HepG2 (cell line): ENCODE results near the gene P2RX3. TPM values are rescaled to one million over a fixed set of nuclear protein-coding genes. Genes with fewer than 3 reads are reported as not detected.

Experiments used
- FOXA1 ChIP-seq, 2 experiments: fragments of 450-650 bp in 1 of 2; sonication (generic) in 1 of 2; formaldehyde crosslinking in 1 of 2; IDR thresholded peaks; 2 replicates each; pipeline versions ENCODE4 v1.4.0 to v1.6.1; 2016 to 2020; ENCODE audit warnings: missing genetic modification reagents in 1 of 2
- GLI4 ChIP-seq: sonication (generic); formaldehyde crosslinking; IDR thresholded peaks from 2 replicates; pipeline ENCODE4 v1.5.1; 2020; ENCODE audit warnings: missing genetic modification reagents, mild to moderate bottlenecking, moderate library complexity, borderline replicate concordance
- HDAC2 ChIP-seq: sonication (generic); formaldehyde crosslinking; IDR thresholded peaks from 2 replicates; pipeline ENCODE4 v1.4.0; 2020; ENCODE audit warnings: missing genetic modification reagents
- HMG20B ChIP-seq: conservative IDR thresholded peaks from 2 replicates; pipeline ENCODE4 v1.6.1; 2016; ENCODE audit warnings: missing genetic modification reagents, missing compliant biosample characterization
- NFKBIZ ChIP-seq: IDR thresholded peaks from 2 replicates; pipeline ENCODE4 v1.6.1; 2018; ENCODE audit warnings: missing genetic modification reagents, missing compliant biosample characterization
- ONECUT2 ChIP-seq: sonication (generic); formaldehyde crosslinking; IDR thresholded peaks from 2 replicates; pipeline ENCODE4 v1.4.0; 2020; ENCODE audit warnings: missing genetic modification reagents
- PRPF4 ChIP-seq: fragments of 200-400 bp; formaldehyde crosslinking; IDR thresholded peaks from 2 replicates; pipeline ENCODE4 v1.6.1; 2016; ENCODE audit warnings: low read length, low read depth; ENCODE audit not compliant: poor library complexity, severe bottlenecking
- RARA ChIP-seq: IDR thresholded peaks from 2 replicates; pipeline ENCODE4 v1.6.1; 2016; ENCODE audit warnings: missing genetic modification reagents, missing compliant biosample characterization
- RARG ChIP-seq: sonication (generic); formaldehyde crosslinking; IDR thresholded peaks from 2 replicates; pipeline ENCODE4 v1.4.0; 2020; ENCODE audit warnings: low read depth, mild to moderate bottlenecking, missing genetic modification reagents
- RXRB ChIP-seq: IDR thresholded peaks from 2 replicates; pipeline ENCODE4 v1.6.1; 2016; ENCODE audit warnings: borderline replicate concordance, missing genetic modification reagents, missing compliant biosample characterization
- SKIL ChIP-seq: sonication (generic); formaldehyde crosslinking; IDR thresholded peaks from 2 replicates; pipeline ENCODE4 v1.8.0; 2022; ENCODE audit warnings: missing genetic modification reagents, mild to moderate bottlenecking, moderate library complexity, borderline replicate concordance
- TEAD3 ChIP-seq: optimal IDR thresholded peaks from 2 replicates; pipeline ENCODE3; 2016; ENCODE audit warnings: borderline replicate concordance
- ZBTB20 ChIP-seq: sonication (generic); formaldehyde crosslinking; IDR thresholded peaks from 2 replicates; pipeline ENCODE4 v1.8.1; 2023; ENCODE audit warnings: missing genetic modification reagents, low read depth, mild to moderate bottlenecking, borderline replicate concordance
- ZBTB21 ChIP-seq: sonication (generic); formaldehyde crosslinking; IDR thresholded peaks from 2 replicates; pipeline ENCODE4 v1.4.0; 2020; ENCODE audit warnings: missing genetic modification reagents
- ZBTB43 ChIP-seq: sonication (generic); formaldehyde crosslinking; conservative IDR thresholded peaks from 2 replicates; pipeline ENCODE4 v1.4.0; 2020; ENCODE audit warnings: missing genetic modification reagents
- ZNF101 ChIP-seq: sonication (generic); formaldehyde crosslinking; IDR thresholded peaks from 2 replicates; pipeline ENCODE4 v1.4.0; 2020; ENCODE audit warnings: mild to moderate bottlenecking, low read depth, missing genetic modification reagents, borderline replicate concordance
- ZNF326 ChIP-seq: sonication (generic); formaldehyde crosslinking; IDR thresholded peaks from 2 replicates; pipeline ENCODE4 v1.4.0; 2020; ENCODE audit warnings: missing genetic modification reagents, borderline replicate concordance
- ZNF557 ChIP-seq: sonication (generic); formaldehyde crosslinking; IDR thresholded peaks from 2 replicates; pipeline ENCODE4 v1.4.0; 2020; ENCODE audit warnings: missing genetic modification reagents
- ZSCAN12 ChIP-seq: sonication (generic); formaldehyde crosslinking; IDR thresholded peaks from 2 replicates; pipeline ENCODE4 v1.9.0; 2021; ENCODE audit warnings: mild to moderate bottlenecking, missing genetic modification reagents
- polyA plus RNA-seq, 8 experiments: library from polyadenylated mRNA; depleted of rRNA in 3 of 8; stranded (reverse) in 7 of 8; unstranded in 1 of 8; fragments of >200 nt; fragmentation: Illumina TruSeq in 4 of 8; extraction: Trizol in 4 of 8; gene quantifications; 2 replicates each; pipeline versions ENCODE4 v1.2.1 to v1.2.3, GENCODE V29; 2011 to 2016; ENCODE audit warnings: low read depth in 4 of 8, missing spikeins in 1 of 8, mixed read lengths in 1 of 8; ENCODE audit not compliant: insufficient read depth in 1 of 8
- total RNA-seq, 5 experiments: library from RNA; depleted of rRNA; stranded (reverse); fragments of >200 nt; fragmentation: Illumina TruSeq; extraction: Trizol; gene quantifications; 2 replicates each; pipeline ENCODE4 v1.2.3, GENCODE V29; 2016; ENCODE audit warnings: low read depth in 1 of 5
- TF ChIP-seq, protein P1 (sequence below): sonication (generic); formaldehyde crosslinking; IDR thresholded peaks from 2 replicates; pipeline ENCODE4 v1.8.1; 2023; ENCODE audit warnings: missing genetic modification reagents, mild to moderate bottlenecking, borderline replicate concordance
- TF ChIP-seq, protein P2 (sequence below): sonication (generic); formaldehyde crosslinking; conservative IDR thresholded peaks from 2 replicates; pipeline ENCODE4 v1.4.0; 2020; ENCODE audit warnings: missing genetic modification reagents
- TF ChIP-seq, protein P3 (sequence below): sonication (generic); formaldehyde crosslinking; IDR thresholded peaks from 2 replicates; pipeline ENCODE4 v1.8.0; 2023; ENCODE audit warnings: mild to moderate bottlenecking, missing genetic modification reagents
- TF ChIP-seq, protein P4 (sequence below): IDR thresholded peaks from 2 replicates; pipeline ENCODE4 v1.6.1; 2016; ENCODE audit warnings: mild to moderate bottlenecking

Gene P2RX3
- total and polyA plus RNA-seq, 2 of the 13 experiments (the other 11 are each of a cell fraction or from before 2014, with no cell fraction given): 0.08 TPM; not detected in 1

GRCh38 chr11:57310630-57311086 is 27.5 kb upstream of the P2RX3 start (continued):
- TF ChIP-seq, protein P1, sequence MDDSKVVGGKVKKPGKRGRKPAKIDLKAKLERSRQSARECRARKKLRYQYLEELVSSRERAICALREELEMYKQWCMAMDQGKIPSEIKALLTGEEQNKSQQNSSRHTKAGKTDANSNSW: no peak
- TF ChIP-seq GLI4 (CRISPR knock-in tag) (no peak), RXRB (peak; percentile 47), ZNF101 (CRISPR knock-in tag) (no peak), ZNF557 (no peak), ZBTB20 (CRISPR knock-in tag) (no peak), FOXA1 (IDR thresholded peaks at IDR 0.05) (no peak), FOXA1 (CRISPR knock-in tag; IDR thresholded peaks at IDR 0.05) (peak; percentile 89), HDAC2 (CRISPR knock-in tag) (peak; percentile 69), ONECUT2 (CRISPR knock-in tag) (peak; percentile 92), SKIL (CRISPR knock-in tag) (0 out of 2 replicates have a peak, but pooled peaks have one; percentile 19), RARG (CRISPR knock-in tag) (no peak), ZNF326 (CRISPR knock-in tag) (no peak), ZBTB43 (no peak), PRPF4 (no peak), TEAD3 (CRISPR knock-in tag) (peak; percentile 85), ZSCAN12 (CRISPR knock-in tag) (no peak), HMG20B (CRISPR knock-in tag) (no peak), RARA (CRISPR knock-in tag) (0 out of 2 replicates have a peak, but pooled peaks have one; percentile 32), ZBTB21 (no peak), NFKBIZ (CRISPR knock-in tag) (no peak)
- TF ChIP-seq, protein P2, sequence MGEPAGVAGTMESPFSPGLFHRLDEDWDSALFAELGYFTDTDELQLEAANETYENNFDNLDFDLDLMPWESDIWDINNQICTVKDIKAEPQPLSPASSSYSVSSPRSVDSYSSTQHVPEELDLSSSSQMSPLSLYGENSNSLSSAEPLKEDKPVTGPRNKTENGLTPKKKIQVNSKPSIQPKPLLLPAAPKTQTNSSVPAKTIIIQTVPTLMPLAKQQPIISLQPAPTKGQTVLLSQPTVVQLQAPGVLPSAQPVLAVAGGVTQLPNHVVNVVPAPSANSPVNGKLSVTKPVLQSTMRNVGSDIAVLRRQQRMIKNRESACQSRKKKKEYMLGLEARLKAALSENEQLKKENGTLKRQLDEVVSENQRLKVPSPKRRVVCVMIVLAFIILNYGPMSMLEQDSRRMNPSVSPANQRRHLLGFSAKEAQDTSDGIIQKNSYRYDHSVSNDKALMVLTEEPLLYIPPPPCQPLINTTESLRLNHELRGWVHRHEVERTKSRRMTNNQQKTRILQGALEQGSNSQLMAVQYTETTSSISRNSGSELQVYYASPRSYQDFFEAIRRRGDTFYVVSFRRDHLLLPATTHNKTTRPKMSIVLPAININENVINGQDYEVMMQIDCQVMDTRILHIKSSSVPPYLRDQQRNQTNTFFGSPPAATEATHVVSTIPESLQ (CRISPR knock-in tag): no peak
- TF ChIP-seq, protein P3, sequence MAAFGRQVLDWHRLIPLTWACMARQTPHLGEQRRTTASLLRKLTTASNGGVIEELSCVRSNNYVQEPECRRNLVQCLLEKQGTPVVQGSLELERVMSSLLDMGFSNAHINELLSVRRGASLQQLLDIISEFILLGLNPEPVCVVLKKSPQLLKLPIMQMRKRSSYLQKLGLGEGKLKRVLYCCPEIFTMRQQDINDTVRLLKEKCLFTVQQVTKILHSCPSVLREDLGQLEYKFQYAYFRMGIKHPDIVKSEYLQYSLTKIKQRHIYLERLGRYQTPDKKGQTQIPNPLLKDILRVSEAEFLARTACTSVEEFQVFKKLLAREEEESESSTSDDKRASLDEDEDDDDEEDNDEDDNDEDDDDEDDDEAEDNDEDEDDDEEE: no peak; the same call in 1 of the 2 replicates
- TF ChIP-seq, protein P4, sequence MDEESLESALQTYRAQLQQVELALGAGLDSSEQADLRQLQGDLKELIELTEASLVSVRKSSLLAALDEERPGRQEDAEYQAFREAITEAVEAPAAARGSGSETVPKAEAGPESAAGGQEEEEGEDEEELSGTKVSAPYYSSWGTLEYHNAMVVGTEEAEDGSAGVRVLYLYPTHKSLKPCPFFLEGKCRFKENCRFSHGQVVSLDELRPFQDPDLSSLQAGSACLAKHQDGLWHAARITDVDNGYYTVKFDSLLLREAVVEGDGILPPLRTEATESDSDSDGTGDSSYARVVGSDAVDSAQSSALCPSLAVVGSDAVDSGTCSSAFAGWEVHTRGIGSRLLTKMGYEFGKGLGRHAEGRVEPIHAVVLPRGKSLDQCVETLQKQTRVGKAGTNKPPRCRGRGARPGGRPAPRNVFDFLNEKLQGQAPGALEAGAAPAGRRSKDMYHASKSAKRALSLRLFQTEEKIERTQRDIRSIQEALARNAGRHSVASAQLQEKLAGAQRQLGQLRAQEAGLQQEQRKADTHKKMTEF (CRISPR knock-in tag): no peak; the same call in 1 of the 2 replicates
